Measurements from ENCODE around the gene SYT9. TPM values are rescaled to one million over a fixed set of nuclear protein-coding genes. Genes with fewer than 3 reads are reported as not detected.

The SYT9 gene
- total and polyA plus RNA-seq, 2 donors (not counting 1 experiment from before 2014, with no cell fraction given), result not detected

DNA sequence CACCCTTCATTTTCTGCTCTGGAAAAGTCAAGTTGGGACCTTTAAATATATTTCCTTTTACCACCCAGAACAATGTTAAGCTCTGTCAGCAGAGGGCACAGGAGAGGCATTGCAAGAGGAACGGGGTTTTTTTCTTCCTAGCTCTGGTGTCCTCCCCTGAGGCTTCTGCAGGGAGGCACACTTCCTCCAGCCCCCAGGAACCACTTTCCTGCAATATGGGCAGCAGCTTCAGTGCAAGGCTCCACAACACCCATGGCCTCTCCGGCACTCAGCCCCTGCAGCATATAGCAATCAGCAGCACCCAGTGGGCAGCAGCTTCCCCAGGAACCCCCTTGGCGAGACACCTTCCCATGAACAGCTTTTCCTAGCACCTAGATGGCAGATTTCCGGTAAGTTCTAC, 101.4 kb downstream of the SYT9 start:
- Histone ChIP-seq H3K4me2 (replicated peaks; ENCODE audit: low read depth, low read length, poor library complexity, severe bottlenecking) (no peak overlapping the region), H3K4me1 (ENCODE audit: control insufficient read depth in 2 of 2, insufficient read depth in 2 of 2, low read length in 2 of 2) (peaks cover 0 to 3% of the 10 kb centered on the region in 2 donors), H2AFZ (ENCODE audit: insufficient read depth, low read depth, low read length, poor library complexity, severe bottlenecking) (no peak overlapping the region), H3K36me3 (replicated peaks in 1 of 2; ENCODE audit: control extremely low read depth in 1 of 2, control insufficient read depth in 1 of 2, extremely low read depth in 1 of 2, insufficient read depth in 2 of 2, low read length in 1 of 2) (no peaks in the 10 kb centered on the region), H3K4me3 (ENCODE audit: control extremely low read depth in 1 of 5, extremely low read depth in 1 of 5, insufficient read depth in 1 of 5, low read depth in 2 of 5, low read length in 4 of 5) (no peak overlapping the region), H3K9me3 (ENCODE audit: control extremely low read depth in 1 of 3, control insufficient read depth in 2 of 3, insufficient read depth in 1 of 3, low read length in 2 of 3) (no peaks in the 10 kb centered on the region), H3K27ac (ENCODE audit: low read length in 2 of 2) (no peak overlapping the region), H4K20me1 (ENCODE audit: control insufficient read depth, insufficient read depth, low read length, poor library complexity, severe bottlenecking) (no peaks in the 10 kb centered on the region), H3K79me2 (ENCODE audit: control insufficient read depth, insufficient read depth, low read length) (no peaks in the 10 kb centered on the region), H3K9ac (ENCODE audit: low read length) (no peak overlapping the region), H3K27me3 (replicated peaks in 1 of 4; ENCODE audit: control extremely low read depth in 1 of 4, control insufficient read depth in 3 of 4, insufficient read depth in 4 of 4, low read length in 3 of 4) (peaks cover 0 to 4% (median under 1%) of the 10 kb centered on the region in 4 experiments)
- DNase-seq (peak; percentile 50), ATAC-seq (ENCODE audit: low read depth) (peak; percentile 53)
- ChIA-PET POLR2A (no interaction called here), CTCF (interaction anchor here (0.6 to 6.9 kb wide), 20 partner anchors 9 to 746 kb away, joined by 3 to 104 read pairs (median 6); partner anchors contain the start of gene PPFIBP2)
- H3K9me3 Mint-ChIP-seq (ENCODE audit: insufficient read depth), result no peaks in the 10 kb centered on the region
- no peak overlapping the region for H3K4me3 Mint-ChIP-seq
- 55% methylated on average over 4 of the region's 4 CpGs for WGBS (ENCODE audit: insufficient coverage)
- intact Hi-C loops (cut with micrococcal nuclease), result loop anchor here (1.0 to 10.0 kb wide), 7 partner anchors 89 to 336 kb away; no protein-coding TSS in a partner anchor
- no peak overlapping the region for H3K27ac Mint-ChIP-seq
- H3K4me1 Mint-ChIP-seq, result peaks cover 2% of the 10 kb centered on the region
- TF ChIP-seq, protein P1, sequence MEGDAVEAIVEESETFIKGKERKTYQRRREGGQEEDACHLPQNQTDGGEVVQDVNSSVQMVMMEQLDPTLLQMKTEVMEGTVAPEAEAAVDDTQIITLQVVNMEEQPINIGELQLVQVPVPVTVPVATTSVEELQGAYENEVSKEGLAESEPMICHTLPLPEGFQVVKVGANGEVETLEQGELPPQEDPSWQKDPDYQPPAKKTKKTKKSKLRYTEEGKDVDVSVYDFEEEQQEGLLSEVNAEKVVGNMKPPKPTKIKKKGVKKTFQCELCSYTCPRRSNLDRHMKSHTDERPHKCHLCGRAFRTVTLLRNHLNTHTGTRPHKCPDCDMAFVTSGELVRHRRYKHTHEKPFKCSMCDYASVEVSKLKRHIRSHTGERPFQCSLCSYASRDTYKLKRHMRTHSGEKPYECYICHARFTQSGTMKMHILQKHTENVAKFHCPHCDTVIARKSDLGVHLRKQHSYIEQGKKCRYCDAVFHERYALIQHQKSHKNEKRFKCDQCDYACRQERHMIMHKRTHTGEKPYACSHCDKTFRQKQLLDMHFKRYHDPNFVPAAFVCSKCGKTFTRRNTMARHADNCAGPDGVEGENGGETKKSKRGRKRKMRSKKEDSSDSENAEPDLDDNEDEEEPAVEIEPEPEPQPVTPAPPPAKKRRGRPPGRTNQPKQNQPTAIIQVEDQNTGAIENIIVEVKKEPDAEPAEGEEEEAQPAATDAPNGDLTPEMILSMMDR (IDR thresholded peaks at IDR 0.05), result peak; percentile 63
- no peak for TF ChIP-seq EZH2 (IDR thresholded peaks at IDR 0.05; ENCODE audit: borderline replicate concordance, insufficient read depth, low read depth, low read length, poor library complexity, severe bottlenecking)
- peaks cover 11% of the 10 kb centered on the region for H3K27me3 Mint-ChIP-seq

DNA sequence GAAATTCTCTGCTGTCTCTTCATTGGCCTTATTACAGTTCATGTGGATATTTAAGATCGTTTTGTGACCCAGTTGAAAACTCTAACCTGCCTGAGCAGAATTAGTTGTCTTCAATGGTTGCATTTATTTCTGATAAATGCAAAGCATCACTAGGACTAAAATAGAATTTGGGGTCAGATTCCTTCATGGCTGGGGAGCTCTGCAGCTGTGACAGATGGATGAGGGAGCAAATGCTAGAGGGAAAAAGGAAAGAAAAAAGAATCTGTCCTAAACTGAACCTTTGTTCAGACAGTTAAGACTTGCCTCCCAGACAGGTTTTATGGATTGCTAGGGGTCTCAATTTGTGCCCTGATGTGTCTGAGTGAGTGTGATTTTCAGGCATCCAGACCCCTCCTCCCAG, 113.0 kb downstream of the SYT9 start:
- no peaks in the 10 kb centered on the region for H4K20me1 ChIP-seq (ENCODE audit: control insufficient read depth, insufficient read depth, low read length, poor library complexity, severe bottlenecking)
- H3K79me2 ChIP-seq (ENCODE audit: control insufficient read depth, insufficient read depth, low read length), result no peaks in the 10 kb centered on the region
- TF ChIP-seq EZH2 (IDR thresholded peaks at IDR 0.05; ENCODE audit: borderline replicate concordance, insufficient read depth, low read depth, low read length, poor library complexity, severe bottlenecking), result no peak
- TF ChIP-seq, protein P1 (IDR thresholded peaks at IDR 0.05), result no peak
- no peak for DNase-seq
- no peaks in the 10 kb centered on the region for H3K27me3 Mint-ChIP-seq
- H3K9ac ChIP-seq (ENCODE audit: low read length), result no peak overlapping the region
- H3K4me1 ChIP-seq (ENCODE audit: control insufficient read depth in 2 of 2, insufficient read depth in 2 of 2, low read length in 2 of 2), result no peaks in the 10 kb centered on the region
- no peak overlapping the region for H3K27ac ChIP-seq (ENCODE audit: low read length in 2 of 2)
- ChIA-PET POLR2A (no interaction called here), CTCF (interaction anchor here (1.0 kb wide), 1 partner anchor 10 kb away, joined by 3 read pairs; no protein-coding TSS in a partner anchor)
- no peaks in the 10 kb centered on the region for H3K36me3 ChIP-seq (replicated peaks in 1 of 2; ENCODE audit: control extremely low read depth in 1 of 2, control insufficient read depth in 1 of 2, extremely low read depth in 1 of 2, insufficient read depth in 2 of 2, low read length in 1 of 2)
- no peaks in the 10 kb centered on the region for H3K4me1 Mint-ChIP-seq
- H3K4me3 ChIP-seq (ENCODE audit: control extremely low read depth in 1 of 5, extremely low read depth in 1 of 5, insufficient read depth in 1 of 5, low read depth in 2 of 5, low read length in 4 of 5), result no peak overlapping the region
- no peak overlapping the region for H2AFZ ChIP-seq (ENCODE audit: insufficient read depth, low read depth, low read length, poor library complexity, severe bottlenecking)
- 100% methylated on average over 1 of the region's 1 CpG for WGBS (ENCODE audit: insufficient coverage)
- no peak overlapping the region for H3K27ac Mint-ChIP-seq
- H3K9me3 Mint-ChIP-seq (ENCODE audit: insufficient read depth), result no peaks in the 10 kb centered on the region
- intact Hi-C loops (cut with micrococcal nuclease), result no loop called here
- no peaks in the 10 kb centered on the region for H3K27me3 ChIP-seq (replicated peaks in 1 of 4; ENCODE audit: control extremely low read depth in 1 of 4, control insufficient read depth in 3 of 4, insufficient read depth in 4 of 4, low read length in 3 of 4)
- no peak overlapping the region for H3K4me2 ChIP-seq (replicated peaks; ENCODE audit: low read depth, low read length, poor library complexity, severe bottlenecking)
- ATAC-seq (ENCODE audit: low read depth), result no peak
- H3K4me3 Mint-ChIP-seq, result no peak overlapping the region
- H3K9me3 ChIP-seq (ENCODE audit: control extremely low read depth in 1 of 3, control insufficient read depth in 2 of 3, insufficient read depth in 1 of 3, low read length in 2 of 3), result no peaks in the 10 kb centered on the region

Data from B cell (primary cell).